GM18858 (cell line): ENCODE measurements around the gene PTPRU.

Experiments
- ATAC-seq: cut with Tn5 transposase; IDR thresholded peaks from one replicate; pipeline ENCODE4 v1.9.1; 2021; ENCODE audit not compliant: unreplicated experiment

PTPRU gene

GRCh38 chr1:29358183-29358582, 121.9 kb downstream of the PTPRU start:
- ATAC-seq = no peak

GRCh38 chr1:29360768-29361167, 124.4 kb downstream of the PTPRU start:
- no peak for ATAC-seq

- ATAC-seq = no peak
Measured at GRCh38 chr1:29361686-29362085, 125.4 kb downstream of the PTPRU start.

GRCh38 chr1:29362116-29362515, 125.8 kb downstream of the PTPRU start:
- ATAC-seq = no peak

- ATAC-seq = no peak
Measured at GRCh38 chr1:29362764-29363163, 126.4 kb downstream of the PTPRU start.

GRCh38 chr1:29363536-29363935, 127.2 kb downstream of the PTPRU start:
- no peak for ATAC-seq

GRCh38 chr1:29364101-29364678, 127.9 kb downstream of the PTPRU start:
- ATAC-seq = no peak

- no peak for ATAC-seq
Measured at GRCh38 chr1:29365906-29366670, 129.8 kb downstream of the PTPRU start.

- ATAC-seq = no peak
Measured at GRCh38 chr1:29368936-29369932, 132.9 kb downstream of the PTPRU start.

GRCh38 chr1:29370067-29370466, 133.7 kb downstream of the PTPRU start:
- ATAC-seq = no peak

GRCh38 chr1:29371332-29371731, 135.0 kb downstream of the PTPRU start:
- ATAC-seq = no peak

GRCh38 chr1:29372108-29372507, 135.8 kb downstream of the PTPRU start:
- no peak for ATAC-seq
